CD8-positive, alpha-beta memory T cell (primary cell): ENCODE measurements around the gene REXO1. TPM values are rescaled to one million over a fixed set of nuclear protein-coding genes. Genes with fewer than 3 reads are reported as not detected.

Experiments
- CTCF ChIA-PET: fragments of 350-600 bp; sonication (Branson Sonifier 250); formaldehyde crosslinking; loops from one replicate; lab custom pipeline; 2021; ENCODE audit warnings: antibody characterized with exemption; lab: Charles Lee
- POLR2A ChIA-PET: fragments of 350-600 bp; sonication (Branson Sonifier 250); formaldehyde crosslinking; loops from one replicate; lab custom pipeline; 2021; ENCODE audit warnings: antibody characterized with exemption; lab: Charles Lee
- DNase-seq, 5 donors: peaks; one replicate each; pipeline versions ENCODE4 v3.0.0 to v3.0.0-alpha.2; 2020 to 2022; ENCODE audit warnings: mixed read lengths in 1 of 5
- H3K27ac ChIP-seq: one replicate; pipeline ENCODE4 v1.7.0; 2013; ENCODE audit warnings: low read depth, mild to moderate bottlenecking, low read length, moderate library complexity
- H3K27me3 ChIP-seq: 2 replicates; pipeline ENCODE4 v1.7.0; 2013; ENCODE audit warnings: low read length, mild to moderate bottlenecking; ENCODE audit not compliant: insufficient read depth, poor library complexity, severe bottlenecking
- H3K36me3 ChIP-seq: 2 replicates; pipeline ENCODE4 v1.7.0; 2013; ENCODE audit warnings: mild to moderate bottlenecking, low read length, moderate library complexity; ENCODE audit not compliant: insufficient read depth
- H3K4me1 ChIP-seq: 2 replicates; pipeline ENCODE4 v1.7.0; 2013; ENCODE audit warnings: mild to moderate bottlenecking, low read length, moderate library complexity; ENCODE audit not compliant: insufficient read depth
- H3K4me3 ChIP-seq: 2 replicates; pipeline ENCODE4 v1.7.0; 2013; ENCODE audit warnings: mild to moderate bottlenecking, low read length
- H3K9me3 ChIP-seq: 2 replicates; pipeline ENCODE4 v1.7.0; 2013; ENCODE audit warnings: mild to moderate bottlenecking, low read length
- H3K27ac Mint-ChIP-seq, 8 donors: one replicate each; pipeline ENCODE4 v1.8.0; 2020 to 2021; ENCODE audit warnings: mixed read lengths in 8 of 8, mild to moderate bottlenecking in 6 of 8, inconsistent platforms in 3 of 8, moderate library complexity in 3 of 8
- H3K27me3 Mint-ChIP-seq, 2 donors: one replicate each; pipeline ENCODE4 v1.8.0; 2020 to 2021; ENCODE audit warnings: mixed read lengths in 2 of 2, mild to moderate bottlenecking in 1 of 2, moderate library complexity in 1 of 2
- H3K36me3 Mint-ChIP-seq, 3 donors: one replicate each; pipeline ENCODE4 v1.8.0; 2020 to 2021; ENCODE audit warnings: mixed read lengths in 3 of 3, inconsistent platforms in 1 of 3, mild to moderate bottlenecking in 1 of 3
- H3K4me1 Mint-ChIP-seq, 3 donors: one replicate each; pipeline ENCODE4 v1.8.0; 2020 to 2021; ENCODE audit warnings: mixed read lengths in 3 of 3, inconsistent platforms in 1 of 3, mild to moderate bottlenecking in 1 of 3
- H3K4me3 Mint-ChIP-seq, 7 donors: one replicate each; pipeline ENCODE4 v1.8.0; 2020 to 2021; ENCODE audit warnings: mixed read lengths in 7 of 7, mild to moderate bottlenecking in 6 of 7, moderate library complexity in 4 of 7, inconsistent platforms in 2 of 7
- H3K9me3 Mint-ChIP-seq, 5 donors: one replicate each; pipeline ENCODE4 v1.8.0; 2020 to 2022; ENCODE audit warnings: mixed read lengths in 5 of 5, mild to moderate bottlenecking in 3 of 5, moderate library complexity in 2 of 5, inconsistent platforms in 1 of 5
- polyA plus RNA-seq: library from polyadenylated mRNA; unstranded; fragments of 300-500 nt; fragmentation: Illumina TruSeq; gene quantifications from one replicate; pipeline ENCODE4 v1.2.3, GENCODE V29; 2021
- total RNA-seq, 2 experiments: library from RNA; stranded (reverse); gene quantifications; one replicate each; pipeline ENCODE4 v1.2.3, GENCODE V29; 2021

The REXO1 gene
- total and polyA plus RNA-seq, 3 experiments from 2014 or later = 8.7 to 63.7 (median 61.0) TPM

DNA sequence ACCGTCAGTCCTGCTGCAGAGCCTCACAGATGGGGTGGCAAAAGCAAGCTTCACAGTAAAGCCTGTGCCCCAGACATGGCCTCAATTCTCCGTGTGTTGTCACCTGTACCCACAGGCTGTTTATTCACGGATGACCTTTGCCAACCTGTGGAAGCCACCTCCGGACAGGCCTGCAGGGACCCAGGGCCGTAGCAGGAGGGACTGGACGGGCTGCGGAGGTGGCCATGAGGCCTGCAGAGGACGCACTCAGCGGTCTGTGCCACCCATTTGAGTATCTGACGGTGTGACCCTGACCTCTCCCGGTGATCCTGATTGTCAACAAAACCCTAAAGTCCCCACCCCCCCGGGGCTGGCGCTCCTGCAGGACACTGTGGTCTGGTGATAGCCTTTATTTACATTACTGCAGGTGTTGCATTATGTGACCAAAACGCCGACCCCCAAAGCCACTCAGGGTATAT is 22.9 kb upstream of the REXO1 start:
- Mint-ChIP-seq H3K27me3 (peaks cover 0 to 5% of the 10 kb centered on the region in 2 donors), H3K27ac (no peak overlapping the region), H3K4me1 (peaks cover 24 to 45% (median 26%) of the 10 kb centered on the region in 3 donors), H3K9me3 (no peaks in the 10 kb centered on the region), H3K4me3 (no peak overlapping the region), H3K36me3 (peaks cover 0 to 40% (median 0%) of the 10 kb centered on the region in 3 donors)
- peaks cover 5% of the 10 kb centered on the region for H3K36me3 ChIP-seq
- H3K9me3 ChIP-seq = no peaks in the 10 kb centered on the region
- DNase-seq = no peak
- ChIA-PET POLR2A (interaction anchor here (1.0 kb wide), 1 partner anchor 17 kb away, joined by 3 read pairs; no protein-coding TSS in a partner anchor), CTCF (interaction anchor here (2.0 kb wide), 1 partner anchor 26 kb away, joined by 4 read pairs; no protein-coding TSS in a partner anchor)
- H3K27ac ChIP-seq = no peak overlapping the region
- H3K4me1 ChIP-seq = peaks cover 25% of the 10 kb centered on the region
- no peak overlapping the region for H3K4me3 ChIP-seq
- H3K27me3 ChIP-seq = no peaks in the 10 kb centered on the region

DNA sequence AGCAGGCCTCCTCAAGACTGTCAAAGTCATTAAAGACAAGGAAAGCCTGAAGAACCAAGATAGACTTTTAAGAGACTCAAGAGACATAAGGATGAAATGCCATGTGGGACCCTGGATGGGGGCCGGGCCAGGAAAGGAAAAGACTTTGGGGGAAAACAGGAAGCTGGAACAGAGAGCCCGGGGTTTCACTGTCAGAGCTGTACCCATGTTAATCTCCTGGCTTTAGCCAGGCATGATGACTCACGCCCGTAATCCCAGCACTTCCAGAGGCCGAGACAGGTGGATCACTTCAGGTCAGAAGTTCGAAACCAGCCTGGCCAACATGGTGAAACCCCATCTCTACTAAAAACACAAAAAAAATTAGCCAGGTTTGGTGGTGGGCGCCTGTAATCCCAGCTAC is 20.7 kb upstream of the REXO1 start:
- H3K9me3 ChIP-seq = no peaks in the 10 kb centered on the region
- no peak for DNase-seq
- ChIA-PET POLR2A (interaction anchor here (0.7 kb wide), 1 partner anchor 7 kb away, joined by 8 read pairs; no protein-coding TSS in a partner anchor), CTCF (interaction anchor here (0.7 to 1.4 kb wide), 4 partner anchors 16 to 59 kb away, joined by 3 to 4 read pairs (median 4); partner anchors contain the start of gene ABHD17A)
- Mint-ChIP-seq H3K27me3 (no peaks in the 10 kb centered on the region), H3K4me3 (no peak overlapping the region), H3K4me1 (peaks cover 9 to 35% (median 11%) of the 10 kb centered on the region in 3 donors), H3K27ac (peak overlapping the region in 3 of 8 donors; percentile 8 to 84 (median 83)), H3K36me3 (peaks cover 0 to 22% (median 0%) of the 10 kb centered on the region in 3 donors), H3K9me3 (no peaks in the 10 kb centered on the region)
- H3K36me3 ChIP-seq = peaks cover 5% of the 10 kb centered on the region
- H3K27ac ChIP-seq = no peak overlapping the region
- no peak overlapping the region for H3K4me3 ChIP-seq
- no peaks in the 10 kb centered on the region for H3K27me3 ChIP-seq
- H3K4me1 ChIP-seq = peaks cover 22% of the 10 kb centered on the region

DNA sequence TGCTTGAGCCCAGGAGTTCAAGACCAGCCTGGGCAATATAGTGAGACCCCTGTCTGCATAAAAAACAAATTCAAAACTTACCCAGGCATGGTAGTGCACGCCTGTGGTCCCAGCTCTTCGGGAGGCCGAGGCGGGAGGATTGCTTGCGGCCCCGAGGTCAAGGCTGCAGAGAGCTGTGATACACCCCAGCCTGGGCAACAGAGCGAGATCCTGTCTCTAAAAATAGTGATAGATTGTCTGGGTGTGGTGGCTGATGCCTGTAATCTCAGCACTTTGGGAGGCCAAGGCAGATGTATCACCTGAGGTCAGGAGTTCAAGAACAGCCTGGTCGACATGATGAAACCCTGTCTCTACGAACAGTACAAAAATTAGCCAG is 19.1 kb upstream of the REXO1 start:
- Histone ChIP-seq H3K4me1 (peaks cover 6% of the 10 kb centered on the region), H3K27ac (no peak overlapping the region), H3K27me3 (no peaks in the 10 kb centered on the region), H3K36me3 (peaks cover 5% of the 10 kb centered on the region), H3K4me3 (no peak overlapping the region), H3K9me3 (no peaks in the 10 kb centered on the region)
- POLR2A ChIA-PET = no interaction called here
- no peak for DNase-seq
- CTCF ChIA-PET = no interaction called here
- Mint-ChIP-seq H3K9me3 (no peaks in the 10 kb centered on the region), H3K27me3 (peaks cover 0 to 2% of the 10 kb centered on the region in 2 donors), H3K4me3 (peak overlapping the region in 1 of 7 donors; percentile 35), H3K4me1 (peaks cover 5 to 23% (median 11%) of the 10 kb centered on the region in 3 donors), H3K36me3 (peaks cover 0 to 20% (median 0%) of the 10 kb centered on the region in 3 donors), H3K27ac (peak overlapping the region in 4 of 8 donors; percentile 12 to 90 (median 62))

DNA sequence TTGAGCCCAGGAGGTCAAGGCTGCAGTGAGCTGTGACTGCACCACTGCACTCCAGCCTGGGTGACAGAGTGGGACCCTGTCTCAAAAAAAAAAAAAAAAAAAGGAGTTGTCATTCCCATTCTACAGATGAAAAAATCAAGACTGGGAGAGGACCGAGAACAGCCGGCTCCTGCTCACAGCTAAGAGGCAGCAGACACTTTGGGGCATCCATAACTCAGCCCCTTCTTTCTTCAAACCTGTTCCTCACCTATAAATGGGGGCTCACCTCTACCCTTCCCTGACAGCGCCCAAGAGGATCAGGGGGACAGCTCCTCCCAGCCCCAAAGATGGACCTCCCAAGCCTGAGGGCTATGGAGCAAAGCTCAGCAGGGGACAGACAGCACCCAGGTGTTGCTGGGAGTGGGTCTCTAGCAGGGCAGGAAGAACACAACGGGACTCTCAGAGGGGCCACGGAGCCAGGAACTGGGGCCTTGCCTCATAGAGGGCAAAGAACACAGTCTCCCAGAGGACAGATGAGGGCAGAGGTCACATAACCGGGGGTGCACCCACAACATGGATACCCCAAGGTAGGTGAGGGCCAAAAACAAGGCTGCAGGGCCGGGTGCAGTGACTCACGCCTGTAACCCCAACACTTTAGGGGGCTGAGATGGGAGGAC is 18.5 kb upstream of the REXO1 start:
- Mint-ChIP-seq H3K4me3 (peak overlapping the region in 2 of 7 donors; percentile 18 to 35), H3K9me3 (no peaks in the 10 kb centered on the region), H3K27me3 (peaks cover 0 to 4% of the 10 kb centered on the region in 2 donors), H3K4me1 (peaks cover 7 to 28% (median 11%) of the 10 kb centered on the region in 3 donors), H3K27ac (peak overlapping the region in 2 of 8 donors; percentile 36 to 55), H3K36me3 (peaks cover 0 to 20% (median 0%) of the 10 kb centered on the region in 3 donors)
- no peaks in the 10 kb centered on the region for H3K27me3 ChIP-seq
- no peak overlapping the region for H3K27ac ChIP-seq
- peaks cover 9% of the 10 kb centered on the region for H3K4me1 ChIP-seq
- no peaks in the 10 kb centered on the region for H3K9me3 ChIP-seq
- POLR2A ChIA-PET = no interaction called here
- no peak overlapping the region for H3K4me3 ChIP-seq
- CTCF ChIA-PET = interaction anchor here (0.8 to 2.7 kb wide), 3 partner anchors 8 to 30 kb away, joined by 3 to 10 read pairs (median 4); no protein-coding TSS in a partner anchor
- peaks cover 5% of the 10 kb centered on the region for H3K36me3 ChIP-seq
- no peak for DNase-seq

DNA sequence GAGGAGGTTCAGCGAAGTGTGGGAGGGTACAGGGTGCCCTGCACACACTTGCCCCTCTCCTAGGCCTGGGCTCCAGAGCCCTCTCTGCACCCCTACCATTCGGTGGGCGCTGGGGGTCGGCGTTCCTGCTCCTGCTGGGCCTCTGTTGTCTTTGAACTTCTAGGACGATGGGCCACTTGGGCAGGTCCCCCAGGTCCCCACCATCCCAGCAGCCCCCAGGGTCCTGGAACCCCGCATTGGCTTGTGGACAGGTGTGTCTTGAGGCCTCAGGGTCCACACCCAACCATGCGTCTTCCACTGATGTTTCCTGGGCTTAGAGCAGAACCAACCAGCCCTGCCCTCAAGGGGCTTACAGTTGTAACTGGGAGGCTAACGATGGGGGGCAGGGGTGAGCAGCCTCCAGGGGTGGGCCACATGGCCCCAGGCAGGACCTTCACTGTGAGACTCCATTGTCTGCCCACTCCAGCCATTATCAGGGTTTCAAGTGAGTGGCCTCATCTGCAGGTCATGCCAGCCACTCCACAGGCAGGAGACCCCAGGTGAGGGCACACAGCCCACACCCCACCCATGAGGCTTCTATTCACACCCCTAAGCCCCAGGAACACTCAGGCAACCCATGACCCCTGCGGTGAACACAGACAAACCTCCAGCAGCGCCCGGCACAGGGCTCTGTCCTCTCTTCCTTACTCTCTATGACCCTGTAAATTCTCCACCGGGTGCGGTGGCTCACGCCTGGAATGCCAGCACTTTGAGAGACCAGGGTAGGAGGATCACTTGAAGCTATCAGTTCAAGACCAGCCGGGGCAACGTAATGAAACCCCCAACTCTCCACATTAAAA is 17.1 kb upstream of the REXO1 start:
- H3K27ac Mint-ChIP-seq = peak overlapping the region in 6 of 8 donors; percentile 19 to 85 (median 66)
- Histone ChIP-seq H3K4me1 (peaks cover 23% of the 10 kb centered on the region), H3K27ac (peak overlapping the region; percentile 79), H3K9me3 (no peaks in the 10 kb centered on the region), H3K27me3 (no peaks in the 10 kb centered on the region), H3K36me3 (peaks cover 1% of the 10 kb centered on the region), H3K4me3 (peak overlapping the region; percentile 66)
- ChIA-PET CTCF (interaction anchor here (1.0 to 2.7 kb wide), 14 partner anchors 9 to 81 kb away, joined by 3 to 10 read pairs (median 4); partner anchors contain the start of gene ABHD17A), POLR2A (interaction anchor here (1.2 to 2.0 kb wide), 4 partner anchors 10 to 40 kb away, joined by 3 to 14 read pairs (median 10); partner anchors contain the start of genes ADAT3 and SCAMP4)
- DNase-seq = no peak
- peaks cover 0 to 4% of the 10 kb centered on the region in 2 donors for H3K27me3 Mint-ChIP-seq
- peak overlapping the region; percentile 54 to 84 (median 69) for H3K4me3 Mint-ChIP-seq
- peaks cover 0 to 12% (median 0%) of the 10 kb centered on the region in 3 donors for H3K36me3 Mint-ChIP-seq
- no peaks in the 10 kb centered on the region for H3K9me3 Mint-ChIP-seq
- peaks cover 16 to 40% (median 21%) of the 10 kb centered on the region in 3 donors for H3K4me1 Mint-ChIP-seq

DNA sequence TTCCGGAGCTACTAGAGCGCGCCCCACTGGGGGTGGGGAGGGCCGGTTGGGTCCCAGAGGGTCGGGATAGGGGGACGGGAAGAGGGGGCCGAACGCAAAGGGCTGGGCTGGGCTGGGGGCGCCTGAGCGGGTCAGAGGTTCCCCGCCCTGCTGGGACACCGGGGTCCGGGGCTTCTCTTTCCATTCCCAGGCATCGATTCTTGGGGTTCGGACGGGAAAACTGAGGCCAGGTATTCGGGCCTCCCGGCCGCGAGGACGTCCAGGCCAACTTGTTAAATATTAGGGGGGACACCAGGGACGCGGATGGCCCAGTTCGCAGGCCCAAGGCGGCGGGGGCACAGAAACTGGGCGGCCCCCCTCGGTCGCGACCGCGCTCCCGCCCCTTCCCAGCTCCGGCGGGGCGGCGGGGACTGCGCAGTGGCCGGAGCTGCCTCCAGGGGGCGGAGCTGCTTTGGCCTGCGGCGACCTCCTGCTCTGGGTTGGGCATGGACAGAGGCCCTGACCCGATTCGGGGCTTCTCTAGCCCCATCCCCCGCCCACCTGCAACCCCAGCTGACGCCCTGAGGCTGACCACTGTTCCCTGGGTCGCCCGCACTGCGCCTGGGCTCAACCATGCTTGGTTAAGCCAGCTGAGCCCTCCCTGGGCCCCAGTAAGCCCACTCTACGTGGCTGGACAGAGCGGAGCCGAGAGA is 16.3 kb upstream of the REXO1 start:
- H3K4me1 Mint-ChIP-seq = peaks cover 16 to 48% (median 23%) of the 10 kb centered on the region in 3 donors
- CTCF ChIA-PET = interaction anchor here (1.0 to 2.7 kb wide), 14 partner anchors 10 to 82 kb away, joined by 3 to 10 read pairs (median 4); partner anchors contain the start of gene ABHD17A
- H3K9me3 Mint-ChIP-seq = no peaks in the 10 kb centered on the region

More for the DNA sequence above, 16.3 kb upstream of the REXO1 start:
- Histone ChIP-seq H3K9me3 (no peaks in the 10 kb centered on the region), H3K27ac (peak overlapping the region; percentile 79), H3K4me1 (peaks cover 25% of the 10 kb centered on the region), H3K36me3 (no peaks in the 10 kb centered on the region), H3K4me3 (peak overlapping the region; percentile 66), H3K27me3 (no peaks in the 10 kb centered on the region)
- peak overlapping the region in 3 of 8 donors; percentile 52 to 85 (median 81) for H3K27ac Mint-ChIP-seq
- H3K4me3 Mint-ChIP-seq = peak overlapping the region; percentile 66 to 92 (median 76)
- H3K27me3 Mint-ChIP-seq = peaks cover 0 to 4% of the 10 kb centered on the region in 2 donors
- DNase-seq = peak in 3 of 5 donors; percentile 41 to 72 (median 54)
- H3K36me3 Mint-ChIP-seq = peaks cover 0 to 9% (median 0%) of the 10 kb centered on the region in 3 donors
- POLR2A ChIA-PET = interaction anchor here (0.7 to 2.0 kb wide), 6 partner anchors 8 to 41 kb away, joined by 3 to 14 read pairs (median 6); partner anchors contain the start of genes ADAT3 and SCAMP4
